ENCODE results near the gene SNED1.

The SNED1 gene

DNA sequence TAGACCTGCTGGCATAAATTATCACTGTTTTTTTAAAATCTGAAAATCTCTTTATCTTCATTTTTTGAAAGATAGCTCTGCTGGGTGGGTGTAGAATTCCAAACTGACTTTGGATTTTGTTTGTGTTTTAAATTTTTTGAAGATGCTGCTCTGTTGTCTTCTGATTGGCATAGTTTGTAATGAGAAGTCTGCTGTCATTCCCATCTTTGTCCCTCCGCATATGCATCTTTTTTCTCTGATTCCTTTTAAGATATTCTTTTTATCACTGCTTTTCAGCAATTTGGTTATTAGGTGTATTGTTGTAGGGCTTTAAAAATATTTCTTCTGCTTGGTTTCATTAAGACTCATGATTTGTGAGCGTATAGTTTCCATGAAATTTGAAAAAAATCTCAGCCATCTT, 7.2 kb downstream of the SNED1 start:
- Histone ChIP-seq H3K79me2 (ENCODE audit: control insufficient read depth, insufficient read depth, low read length) (no peaks in the 10 kb centered on the region), H3K36me3 (ENCODE audit: control insufficient read depth, insufficient read depth, low read length) (no peaks in the 10 kb centered on the region), H2BK15ac (replicated peaks; ENCODE audit: low read depth) (no peak overlapping the region), H2AK5ac (ENCODE audit: low read length) (no peak overlapping the region), H3K23ac (ENCODE audit: low read length) (no peak overlapping the region), H3K4me3 (ENCODE audit: low read length) (no peak overlapping the region), H4K8ac (ENCODE audit: low read depth, low read length) (no peak overlapping the region), H3K4ac (ENCODE audit: low read depth, low read length) (no peak overlapping the region), H3K56ac (ENCODE audit: low read length) (no peak overlapping the region), H3K27ac (ENCODE audit: low read depth, low read length) (no peak overlapping the region), H3K4me2 (ENCODE audit: low read length) (no peak overlapping the region), H4K5ac (ENCODE audit: low read length) (no peak overlapping the region), H2BK120ac (ENCODE audit: low read depth, low read length) (no peak overlapping the region), H3K27me3 (ENCODE audit: insufficient read depth, low read length, poor library complexity) (no peaks in the 10 kb centered on the region), H3K9ac (ENCODE audit: low read length) (no peak overlapping the region), H3K79me1 (ENCODE audit: low read length) (no peaks in the 10 kb centered on the region), H3K18ac (ENCODE audit: low read length) (no peak overlapping the region), H2BK5ac (ENCODE audit: low read length) (no peak overlapping the region), H3K4me1 (ENCODE audit: control insufficient read depth, low read depth, low read length) (peaks cover 6% of the 10 kb centered on the region)
- WGBS (ENCODE audit: extremely low coverage, insufficient coverage, low lambda C conversion rate): no CpG with 5 or more reads among the region's 2 CpGs
- DNase-seq: no peak

GRCh38 chr2:241006412-241006811, 8.0 kb downstream of the SNED1 start:
- Histone ChIP-seq H3K79me1 (ENCODE audit: low read length) (no peaks in the 10 kb centered on the region), H3K36me3 (ENCODE audit: control insufficient read depth, insufficient read depth, low read length) (no peaks in the 10 kb centered on the region), H3K27me3 (ENCODE audit: insufficient read depth, low read length, poor library complexity) (no peaks in the 10 kb centered on the region), H3K4ac (ENCODE audit: low read depth, low read length) (no peak overlapping the region), H2AK5ac (ENCODE audit: low read length) (no peak overlapping the region), H2BK5ac (ENCODE audit: low read length) (no peak overlapping the region), H3K27ac (ENCODE audit: low read depth, low read length) (no peak overlapping the region), H2BK15ac (replicated peaks; ENCODE audit: low read depth) (no peak overlapping the region), H3K18ac (ENCODE audit: low read length) (no peak overlapping the region), H3K4me3 (ENCODE audit: low read length) (no peak overlapping the region), H3K9ac (ENCODE audit: low read length) (no peak overlapping the region), H3K23ac (ENCODE audit: low read length) (no peak overlapping the region), H3K56ac (ENCODE audit: low read length) (no peak overlapping the region), H3K4me1 (ENCODE audit: control insufficient read depth, low read depth, low read length) (peaks cover 8% of the 10 kb centered on the region), H2BK120ac (ENCODE audit: low read depth, low read length) (no peak overlapping the region), H4K5ac (ENCODE audit: low read length) (no peak overlapping the region), H3K79me2 (ENCODE audit: control insufficient read depth, insufficient read depth, low read length) (no peaks in the 10 kb centered on the region), H4K8ac (ENCODE audit: low read depth, low read length) (no peak overlapping the region), H3K4me2 (ENCODE audit: low read length) (no peak overlapping the region)
- WGBS (ENCODE audit: extremely low coverage, insufficient coverage, low lambda C conversion rate): no CpG with 5 or more reads among the region's 3 CpGs
- no peak for DNase-seq

DNA sequence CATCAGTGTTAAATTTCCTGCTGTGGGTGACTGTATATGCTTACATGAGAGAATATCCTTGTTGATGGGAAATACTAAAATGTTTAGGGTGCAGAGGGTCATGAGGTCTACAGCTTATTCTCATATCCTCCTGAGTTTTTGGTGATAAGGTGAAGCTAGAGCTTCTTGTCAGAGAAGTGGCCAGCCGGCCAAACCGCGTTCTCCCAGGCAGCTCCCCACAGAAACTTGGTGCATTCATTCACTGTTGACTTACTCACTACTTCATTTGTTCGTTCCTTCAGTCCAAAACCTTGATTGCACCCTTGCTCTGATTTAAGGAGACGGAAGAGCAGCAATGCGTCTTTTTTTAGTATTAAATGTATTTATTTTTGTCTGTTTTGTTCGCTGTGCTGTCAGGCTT, 8.7 kb downstream of the SNED1 start:
- Histone ChIP-seq H3K9ac (ENCODE audit: low read length) (no peak overlapping the region), H2AK5ac (ENCODE audit: low read length) (no peak overlapping the region), H3K36me3 (ENCODE audit: control insufficient read depth, insufficient read depth, low read length) (no peaks in the 10 kb centered on the region), H3K18ac (ENCODE audit: low read length) (no peak overlapping the region), H3K4ac (ENCODE audit: low read depth, low read length) (no peak overlapping the region), H3K27ac (ENCODE audit: low read depth, low read length) (no peak overlapping the region), H3K4me2 (ENCODE audit: low read length) (no peak overlapping the region), H2BK5ac (ENCODE audit: low read length) (no peak overlapping the region), H4K8ac (ENCODE audit: low read depth, low read length) (no peak overlapping the region), H4K5ac (ENCODE audit: low read length) (no peak overlapping the region), H3K56ac (ENCODE audit: low read length) (no peak overlapping the region), H3K4me1 (ENCODE audit: control insufficient read depth, low read depth, low read length) (peaks cover 8% of the 10 kb centered on the region), H3K79me2 (ENCODE audit: control insufficient read depth, insufficient read depth, low read length) (no peaks in the 10 kb centered on the region), H2BK15ac (replicated peaks; ENCODE audit: low read depth) (no peak overlapping the region), H3K79me1 (ENCODE audit: low read length) (no peaks in the 10 kb centered on the region), H3K27me3 (ENCODE audit: insufficient read depth, low read length, poor library complexity) (no peaks in the 10 kb centered on the region), H3K4me3 (ENCODE audit: low read length) (no peak overlapping the region), H3K23ac (ENCODE audit: low read length) (no peak overlapping the region), H2BK120ac (ENCODE audit: low read depth, low read length) (no peak overlapping the region)
- no CpG with 5 or more reads among the region's 7 CpGs for WGBS (ENCODE audit: extremely low coverage, insufficient coverage, low lambda C conversion rate)
- no peak for DNase-seq

GRCh38 chr2:241007880-241008710, 9.7 kb downstream of the SNED1 start:
- DNase-seq: no peak
- Histone ChIP-seq H3K27ac (ENCODE audit: low read depth, low read length) (no peak overlapping the region), H3K36me3 (ENCODE audit: control insufficient read depth, insufficient read depth, low read length) (no peaks in the 10 kb centered on the region), H3K18ac (ENCODE audit: low read length) (no peak overlapping the region), H3K4me3 (ENCODE audit: low read length) (no peak overlapping the region), H2BK15ac (replicated peaks; ENCODE audit: low read depth) (no peak overlapping the region), H2BK5ac (ENCODE audit: low read length) (no peak overlapping the region), H2AK5ac (ENCODE audit: low read length) (peak overlapping the region; percentile 80), H3K79me2 (ENCODE audit: control insufficient read depth, insufficient read depth, low read length) (no peaks in the 10 kb centered on the region), H3K4ac (ENCODE audit: low read depth, low read length) (no peak overlapping the region), H4K5ac (ENCODE audit: low read length) (no peak overlapping the region), H3K56ac (ENCODE audit: low read length) (peak overlapping the region; percentile 57), H3K27me3 (ENCODE audit: insufficient read depth, low read length, poor library complexity) (no peaks in the 10 kb centered on the region), H4K8ac (ENCODE audit: low read depth, low read length) (no peak overlapping the region), H3K23ac (ENCODE audit: low read length) (no peak overlapping the region), H2BK120ac (ENCODE audit: low read depth, low read length) (no peak overlapping the region), H3K4me1 (ENCODE audit: control insufficient read depth, low read depth, low read length) (peaks cover 8% of the 10 kb centered on the region), H3K4me2 (ENCODE audit: low read length) (no peak overlapping the region), H3K9ac (ENCODE audit: low read length) (no peak overlapping the region), H3K79me1 (ENCODE audit: low read length) (no peaks in the 10 kb centered on the region)
- no CpG with 5 or more reads among the region's 20 CpGs for WGBS (ENCODE audit: extremely low coverage, insufficient coverage, low lambda C conversion rate)

- no peak for DNase-seq
- no CpG with 5 or more reads among the region's 7 CpGs for WGBS (ENCODE audit: extremely low coverage, insufficient coverage, low lambda C conversion rate)
These were observed 10.3 kb downstream of the SNED1 start for GRCh38 chr2:241008711-241009121.

DNA sequence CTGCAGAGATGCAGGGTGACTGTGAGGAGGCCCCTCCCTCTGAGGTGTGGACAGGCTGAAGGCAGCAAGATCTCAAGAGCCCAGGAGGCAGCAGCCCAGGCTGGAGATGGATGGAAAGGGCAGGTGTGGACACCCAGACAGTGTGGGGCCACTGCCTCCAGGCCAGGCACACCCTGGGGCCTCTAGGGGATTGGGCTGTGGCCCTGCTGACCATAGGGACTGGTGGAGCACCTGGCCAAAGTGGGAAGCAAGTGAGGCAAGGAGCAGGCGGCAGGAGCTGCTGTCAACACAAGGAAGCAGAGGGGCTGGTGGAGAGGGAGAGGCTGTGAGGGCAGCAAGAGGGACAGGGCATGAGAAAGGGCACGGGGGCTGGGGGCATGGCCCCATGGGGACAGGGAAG, 10.8 kb downstream of the SNED1 start:
- peak overlapping the region; percentile 5 for H2AK5ac ChIP-seq (ENCODE audit: low read length)
- no peaks in the 10 kb centered on the region for H3K79me1 ChIP-seq (ENCODE audit: low read length)
- H3K36me3 ChIP-seq (ENCODE audit: control insufficient read depth, insufficient read depth, low read length): no peaks in the 10 kb centered on the region
- peak overlapping the region; percentile 2 for H3K18ac ChIP-seq (ENCODE audit: low read length)
- H3K27me3 ChIP-seq (ENCODE audit: insufficient read depth, low read length, poor library complexity): no peaks in the 10 kb centered on the region
- no peak overlapping the region for H2BK120ac ChIP-seq (ENCODE audit: low read depth, low read length)
- no peak for DNase-seq
- no CpG with 5 or more reads among the region's 2 CpGs for WGBS (ENCODE audit: extremely low coverage, insufficient coverage, low lambda C conversion rate)
- H3K79me2 ChIP-seq (ENCODE audit: control insufficient read depth, insufficient read depth, low read length): no peaks in the 10 kb centered on the region
- peak overlapping the region; percentile 14 for H3K9ac ChIP-seq (ENCODE audit: low read length)
- no peak overlapping the region for H4K8ac ChIP-seq (ENCODE audit: low read depth, low read length)
- no peak overlapping the region for H3K27ac ChIP-seq (ENCODE audit: low read depth, low read length)
- peaks cover 8% of the 10 kb centered on the region for H3K4me1 ChIP-seq (ENCODE audit: control insufficient read depth, low read depth, low read length)
- H3K4ac ChIP-seq (ENCODE audit: low read depth, low read length): peak overlapping the region; percentile 1
- no peak overlapping the region for H2BK5ac ChIP-seq (ENCODE audit: low read length)
- H3K23ac ChIP-seq (ENCODE audit: low read length): no peak overlapping the region
- H3K56ac ChIP-seq (ENCODE audit: low read length): peak overlapping the region; percentile 71
- H2BK15ac ChIP-seq (replicated peaks; ENCODE audit: low read depth): no peak overlapping the region
- no peak overlapping the region for H3K4me3 ChIP-seq (ENCODE audit: low read length)
- H4K5ac ChIP-seq (ENCODE audit: low read length): no peak overlapping the region
- no peak overlapping the region for H3K4me2 ChIP-seq (ENCODE audit: low read length)

More at GRCh38 chr2:241008711-241009121, 10.3 kb downstream of the SNED1 start:
- Histone ChIP-seq H3K9ac (ENCODE audit: low read length) (no peak overlapping the region), H3K56ac (ENCODE audit: low read length) (no peak overlapping the region), H3K79me1 (ENCODE audit: low read length) (no peaks in the 10 kb centered on the region), H3K27me3 (ENCODE audit: insufficient read depth, low read length, poor library complexity) (no peaks in the 10 kb centered on the region), H3K27ac (ENCODE audit: low read depth, low read length) (no peak overlapping the region), H3K18ac (ENCODE audit: low read length) (no peak overlapping the region), H3K4me2 (ENCODE audit: low read length) (no peak overlapping the region), H2BK5ac (ENCODE audit: low read length) (no peak overlapping the region), H3K4me1 (ENCODE audit: control insufficient read depth, low read depth, low read length) (peaks cover 8% of the 10 kb centered on the region), H3K79me2 (ENCODE audit: control insufficient read depth, insufficient read depth, low read length) (no peaks in the 10 kb centered on the region), H3K4me3 (ENCODE audit: low read length) (no peak overlapping the region), H4K5ac (ENCODE audit: low read length) (no peak overlapping the region), H3K23ac (ENCODE audit: low read length) (no peak overlapping the region), H2AK5ac (ENCODE audit: low read length) (no peak overlapping the region), H3K4ac (ENCODE audit: low read depth, low read length) (no peak overlapping the region), H2BK120ac (ENCODE audit: low read depth, low read length) (no peak overlapping the region), H2BK15ac (replicated peaks; ENCODE audit: low read depth) (no peak overlapping the region), H4K8ac (ENCODE audit: low read depth, low read length) (no peak overlapping the region), H3K36me3 (ENCODE audit: control insufficient read depth, insufficient read depth, low read length) (no peaks in the 10 kb centered on the region)
